ENCODE results near the gene HS3ST3A1.

Gene HS3ST3A1

GRCh38 chr17:13601776-13602551, at the start of gene HS3ST3A1:
TSS of gene HS3ST3A1 (minus strand) at chr17:13601929. CDS start at chr17:13601129, 800 bp downstream.
- peak in 1 of 51 donors; percentile 5 for DNase-seq

DNA sequence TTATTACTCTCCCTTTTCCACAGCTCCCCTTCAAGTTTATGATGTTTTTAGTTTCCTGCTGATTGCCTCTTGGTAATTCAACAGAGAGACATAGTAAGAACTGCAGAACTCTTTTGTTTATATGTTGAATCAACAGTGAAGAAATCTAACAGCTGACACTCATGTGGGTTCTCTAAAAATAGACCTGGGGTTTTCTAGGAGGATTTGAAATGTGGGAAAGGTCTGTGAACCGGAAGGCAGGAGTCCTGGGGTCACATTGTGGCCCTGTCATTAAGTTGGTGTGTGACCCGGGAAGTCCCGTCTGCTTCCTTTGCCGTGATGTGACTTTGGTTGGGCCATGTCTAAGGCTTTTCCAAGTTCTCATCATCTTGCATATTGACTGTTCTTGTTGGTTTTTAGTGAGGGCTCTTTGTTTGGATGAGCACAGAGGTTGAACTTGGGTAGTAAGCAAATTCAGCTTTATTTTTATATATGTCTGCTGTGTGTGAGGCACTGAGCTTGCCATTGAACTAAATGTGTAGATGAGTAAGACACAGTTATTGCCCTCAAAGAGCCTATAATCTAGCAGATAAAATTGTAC, 48.5 kb upstream of the HS3ST3A1 start:
- no peak for DNase-seq

DNA sequence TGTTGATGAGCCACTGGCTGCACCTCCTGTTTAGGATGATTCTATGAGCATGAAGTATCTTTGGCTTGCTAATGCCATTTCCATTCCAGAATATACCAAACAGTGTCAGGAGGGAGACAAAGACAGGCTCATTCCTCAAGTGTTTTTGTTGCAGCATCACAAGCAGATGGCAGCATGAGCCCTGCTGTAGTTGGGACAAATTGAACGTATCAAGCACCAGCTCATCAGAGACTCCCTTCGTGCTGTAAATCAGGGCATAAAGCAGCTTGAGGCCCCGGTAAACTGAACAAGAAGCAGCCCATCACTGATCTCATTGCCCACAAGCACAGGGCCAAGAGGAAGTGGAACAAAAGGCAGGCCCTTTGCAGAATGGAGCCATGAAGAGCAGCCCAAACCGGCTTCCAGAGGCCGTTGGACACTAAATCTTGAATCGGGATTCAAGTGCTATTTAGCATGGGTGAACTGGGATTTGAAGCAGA, 45.9 kb upstream of the HS3ST3A1 start:
- DNase-seq, result peak in 8 of 51 donors; percentile 0 to 44 (median 2)

DNA sequence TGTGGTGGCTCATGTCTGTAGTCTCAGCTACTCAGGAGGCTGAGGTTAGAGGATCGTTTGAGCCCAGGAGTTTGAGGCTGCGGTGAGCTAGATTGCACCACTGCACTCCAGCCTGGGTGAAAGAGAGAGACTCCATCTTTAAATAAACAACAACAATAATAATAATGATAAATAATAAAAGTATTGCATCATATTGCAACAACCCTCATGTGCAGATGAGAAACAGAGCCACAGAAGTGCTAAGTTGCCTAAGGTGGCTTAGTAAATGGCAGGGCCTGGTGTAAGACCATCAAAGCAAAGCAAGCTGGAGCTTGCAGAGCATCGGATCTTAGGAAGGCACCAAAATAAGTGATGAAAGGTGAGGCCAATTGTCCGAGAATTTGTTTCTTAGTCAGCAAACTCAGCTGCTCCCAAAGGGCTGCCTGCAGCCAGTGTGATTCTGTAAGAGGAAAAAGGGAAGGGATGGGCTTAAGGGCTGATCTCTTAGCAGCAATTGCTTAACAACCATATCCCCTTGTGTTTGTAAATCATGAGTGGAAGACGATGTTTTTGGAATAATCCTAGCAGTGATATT, 45.3 kb upstream of the HS3ST3A1 start:
- no peak for DNase-seq

DNA sequence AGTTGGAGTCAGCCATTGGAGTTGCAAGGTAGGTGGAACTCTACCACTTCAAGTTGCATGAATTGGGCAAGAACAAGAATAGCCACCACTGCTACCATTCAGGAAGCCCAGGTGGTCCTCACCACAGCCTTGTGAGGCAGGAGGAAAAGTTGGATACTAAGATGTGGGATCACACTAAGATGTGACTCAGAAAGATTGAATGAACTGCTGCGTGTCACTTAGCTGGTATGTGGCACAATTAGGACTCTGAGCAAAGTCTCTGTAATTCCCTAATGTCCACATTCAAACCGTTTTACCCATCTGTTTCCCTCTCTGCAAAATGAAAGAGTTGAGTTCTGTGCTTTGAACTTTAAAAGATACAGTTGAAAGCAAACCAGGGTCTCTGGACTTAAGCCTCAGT, 44.7 kb upstream of the HS3ST3A1 start:
- DNase-seq, result no peak

DNA sequence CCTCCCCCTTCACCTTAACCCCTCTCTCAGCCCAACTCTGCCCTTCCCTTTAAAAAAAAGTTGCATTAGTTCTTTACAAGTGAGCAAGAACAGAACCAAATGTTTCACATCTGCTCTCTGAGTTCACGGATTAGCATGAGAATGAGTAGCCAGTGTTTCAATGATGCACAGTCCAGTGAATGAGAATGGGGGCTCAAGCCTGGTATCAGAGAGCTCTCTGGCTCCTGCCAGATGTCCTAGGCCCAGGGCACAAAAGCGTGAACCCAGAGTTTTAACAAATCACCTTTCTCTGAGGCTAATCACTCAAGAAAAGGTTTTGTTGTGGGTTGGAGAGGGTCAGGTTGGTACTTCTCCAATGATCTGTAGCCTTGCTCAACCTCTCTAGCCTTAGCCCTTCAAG, 41.5 kb upstream of the HS3ST3A1 start:
- no peak for DNase-seq

- DNase-seq, result no peak
These were observed 40.5 kb upstream of the HS3ST3A1 start for GRCh38 chr17:13642188-13642587.

- DNase-seq, result no peak
These were observed 38.8 kb upstream of the HS3ST3A1 start for GRCh38 chr17:13640551-13640950.

DNA sequence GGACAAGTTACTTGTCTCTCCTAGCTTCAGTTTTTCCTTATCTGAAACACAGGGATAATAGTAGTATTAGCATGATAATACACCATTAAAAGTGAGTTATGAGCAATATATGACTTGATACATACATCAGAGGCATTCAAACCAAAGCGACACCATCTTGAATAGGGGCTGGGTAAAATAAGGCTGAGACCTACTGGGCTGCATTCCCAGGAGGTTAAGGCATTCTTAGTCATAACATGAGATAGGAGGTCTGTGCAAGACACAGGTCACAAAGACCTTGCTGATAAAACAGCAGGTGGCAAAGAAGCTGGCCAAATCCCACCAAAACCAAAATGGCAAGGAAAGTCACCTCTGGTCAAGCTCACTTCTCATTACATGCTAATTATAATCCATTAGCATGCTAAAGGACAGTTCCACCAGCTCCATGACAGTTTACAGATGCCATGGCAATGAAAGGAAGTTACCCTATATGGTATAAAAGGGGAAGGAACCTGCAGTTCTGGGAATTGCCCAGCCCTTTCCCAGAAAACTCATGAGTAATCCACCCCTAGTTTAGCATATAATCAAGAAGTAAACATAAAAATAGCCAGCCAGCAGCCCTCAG, 37.2 kb upstream of the HS3ST3A1 start:
- DNase-seq, result no peak

DNA sequence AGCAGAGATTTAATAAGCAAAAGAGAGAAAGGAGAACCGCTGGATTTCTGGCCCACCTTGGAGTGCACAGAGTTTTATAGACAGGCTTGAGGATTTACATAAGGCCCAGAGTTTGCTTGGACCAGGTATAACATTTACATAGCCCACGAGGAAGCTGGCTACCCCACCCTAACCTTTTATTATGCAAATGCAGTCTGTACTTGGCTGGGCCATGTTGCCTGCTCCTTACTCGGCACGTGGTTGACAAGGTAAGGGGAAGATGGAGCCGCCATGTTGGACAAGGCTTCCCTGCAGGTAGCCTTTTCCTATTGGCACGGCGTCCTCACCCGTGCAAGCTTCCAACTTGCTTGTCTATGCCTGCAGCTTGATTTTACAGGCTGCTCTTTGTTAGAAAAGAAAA, 35.2 kb upstream of the HS3ST3A1 start:
- no peak for DNase-seq

DNA sequence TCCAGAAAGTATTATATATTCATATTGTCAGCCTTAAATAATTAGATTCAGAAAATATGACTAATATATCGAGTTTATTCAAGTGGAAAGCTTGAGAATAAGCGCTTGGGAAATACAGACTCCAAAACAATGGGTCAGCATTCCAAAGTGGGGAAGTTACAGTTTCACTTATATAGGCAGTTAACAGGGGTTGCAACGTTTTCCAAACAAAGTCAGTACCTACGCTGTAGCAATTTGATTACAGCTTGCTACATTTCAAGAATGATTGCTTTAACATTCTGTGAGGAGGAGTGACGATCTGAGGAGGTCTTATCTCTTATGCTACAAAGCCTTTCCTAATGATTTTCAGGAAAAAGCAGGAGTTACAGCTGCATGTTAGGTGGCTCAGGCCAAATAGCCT, 34.2 kb upstream of the HS3ST3A1 start:
- DNase-seq, result no peak

GRCh38 chr17:13634021-13634420, 32.3 kb upstream of the HS3ST3A1 start:
- no peak for DNase-seq

DNA sequence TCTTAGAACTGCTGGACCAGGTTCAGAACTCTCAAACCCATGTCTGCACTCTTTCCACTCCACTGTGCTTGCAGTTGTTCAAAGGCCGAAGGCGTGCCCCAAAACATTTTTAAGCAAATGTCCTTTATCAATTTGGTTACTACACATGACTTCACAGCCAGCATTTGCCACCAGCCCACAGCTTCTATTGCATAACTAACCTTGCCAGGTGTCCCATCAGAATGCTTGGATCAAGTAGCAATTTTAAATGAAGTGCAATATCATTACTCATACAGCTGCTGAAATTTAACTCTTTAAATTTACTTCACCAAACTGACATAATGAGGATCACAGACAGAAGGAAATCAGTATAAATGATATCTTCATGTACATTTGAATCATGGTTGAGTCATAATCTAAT, 29.8 kb upstream of the HS3ST3A1 start:
- DNase-seq, result no peak

DNA sequence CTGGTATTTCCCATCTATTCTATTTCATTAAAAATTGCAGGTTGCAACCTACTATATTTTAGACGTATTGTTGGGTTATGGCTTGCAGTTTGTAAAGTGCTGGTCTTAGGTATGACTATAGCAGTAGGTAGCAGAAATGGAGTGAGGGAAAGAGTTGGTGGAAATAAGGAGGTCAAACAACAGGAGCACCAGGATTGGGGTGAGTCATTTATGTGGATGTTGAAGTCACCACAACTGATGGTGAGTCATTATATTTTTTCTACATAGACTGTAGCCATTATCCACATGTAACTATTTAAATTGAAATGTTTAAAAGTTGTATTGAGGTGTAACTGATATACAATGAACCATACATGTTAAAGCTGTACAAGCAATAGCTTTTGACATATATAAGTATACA, 25.0 kb upstream of the HS3ST3A1 start:
- DNase-seq, result no peak

DNA sequence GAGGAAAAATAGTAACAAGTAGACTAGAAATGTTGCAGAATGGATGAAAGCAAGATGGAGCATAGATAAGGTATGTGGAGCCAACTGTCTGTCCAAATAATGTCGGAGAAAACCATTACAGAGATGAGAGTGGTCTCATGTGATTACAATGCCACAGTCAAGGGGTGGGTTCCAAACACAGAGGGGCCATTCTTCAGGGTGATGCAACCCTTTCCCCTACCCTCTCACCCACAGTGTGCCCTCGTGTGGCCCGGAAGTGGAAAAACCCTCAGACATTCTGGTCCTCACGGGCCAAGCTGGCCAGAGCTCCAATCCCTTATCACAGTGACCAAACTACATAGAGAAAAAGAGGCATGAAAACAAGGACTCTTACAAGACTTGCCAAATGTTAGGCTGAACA, 17.7 kb upstream of the HS3ST3A1 start:
- no peak for DNase-seq

- DNase-seq, result no peak
These were observed 14.3 kb upstream of the HS3ST3A1 start for GRCh38 chr17:13616031-13616430.

- no peak for DNase-seq
These were observed 8.2 kb upstream of the HS3ST3A1 start for GRCh38 chr17:13609941-13610340.

DNA sequence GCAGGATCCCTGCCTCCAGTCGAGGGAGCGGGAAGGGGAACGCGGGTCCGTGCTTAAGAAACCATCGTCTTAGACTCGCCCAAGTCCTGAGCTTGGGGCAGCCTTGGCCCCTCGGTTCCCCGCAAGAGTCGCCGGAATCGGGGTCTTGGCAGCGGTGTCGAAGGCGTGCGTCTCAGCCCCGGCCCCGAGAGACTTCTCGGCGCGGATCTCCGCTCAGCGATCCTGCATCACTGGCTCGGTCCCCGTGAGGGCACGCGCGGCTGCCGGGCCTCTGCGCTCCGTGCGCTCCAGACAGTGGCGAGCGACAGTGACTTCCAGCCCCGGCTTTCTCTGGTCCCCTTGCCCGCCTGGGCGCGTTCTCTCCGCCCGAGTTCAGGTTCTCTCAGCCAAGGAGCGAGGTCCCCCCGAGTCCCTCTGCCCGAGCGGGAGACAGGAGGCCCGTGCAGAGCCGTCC, 380 bp downstream of the HS3ST3A1 start:
- no peak for DNase-seq

- no peak for DNase-seq
These were observed 1.0 kb downstream of the HS3ST3A1 start for GRCh38 chr17:13600475-13601321.

GRCh38 chr17:13599864-13600263, 1.9 kb downstream of the HS3ST3A1 start:
- DNase-seq, result no peak

DNA sequence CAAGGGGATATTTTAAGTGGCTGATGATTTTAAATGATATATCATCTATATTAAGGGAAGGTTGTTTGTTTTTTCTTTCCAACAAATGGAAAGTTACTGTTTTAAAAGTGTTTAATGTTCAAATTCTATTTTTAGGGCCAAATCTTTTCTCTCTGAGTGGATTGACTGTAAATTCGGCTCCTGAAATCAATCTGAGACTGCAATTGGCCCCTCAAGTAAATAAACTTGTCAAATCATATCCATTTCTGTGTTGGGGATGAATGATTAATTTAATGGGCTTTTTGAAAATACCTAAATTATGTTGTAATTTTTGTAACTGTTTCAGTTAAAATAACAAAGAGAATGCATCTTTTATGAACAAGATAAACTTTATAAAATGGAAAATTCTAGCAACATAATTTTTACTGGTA, 2.6 kb downstream of the HS3ST3A1 start:
- DNase-seq, result no peak

Data from hypothalamus (tissue), 51 donors.